ENCODE measurements around the gene EXOC1L.

DNA sequence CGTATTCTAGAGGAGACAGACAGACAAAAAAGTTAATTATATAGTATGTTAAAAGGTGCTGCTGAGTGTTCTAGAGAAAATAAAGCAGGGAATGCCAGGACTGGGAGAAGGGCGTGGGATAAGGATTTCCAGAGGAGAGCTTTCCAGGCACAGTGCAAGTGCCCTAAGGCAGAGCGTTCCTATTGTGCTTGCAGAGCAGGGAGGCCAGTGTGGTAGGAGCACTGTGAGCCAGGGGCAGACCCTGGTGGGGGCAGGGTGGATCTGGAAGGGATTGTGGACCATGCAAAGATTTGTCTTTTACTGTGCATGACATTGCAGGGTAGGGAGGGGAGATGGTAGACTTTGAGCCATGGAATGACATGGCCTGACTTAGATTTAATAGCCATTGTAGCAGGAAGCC, 59.6 kb downstream of the EXOC1L start:
- TF ChIP-seq, protein P1, sequence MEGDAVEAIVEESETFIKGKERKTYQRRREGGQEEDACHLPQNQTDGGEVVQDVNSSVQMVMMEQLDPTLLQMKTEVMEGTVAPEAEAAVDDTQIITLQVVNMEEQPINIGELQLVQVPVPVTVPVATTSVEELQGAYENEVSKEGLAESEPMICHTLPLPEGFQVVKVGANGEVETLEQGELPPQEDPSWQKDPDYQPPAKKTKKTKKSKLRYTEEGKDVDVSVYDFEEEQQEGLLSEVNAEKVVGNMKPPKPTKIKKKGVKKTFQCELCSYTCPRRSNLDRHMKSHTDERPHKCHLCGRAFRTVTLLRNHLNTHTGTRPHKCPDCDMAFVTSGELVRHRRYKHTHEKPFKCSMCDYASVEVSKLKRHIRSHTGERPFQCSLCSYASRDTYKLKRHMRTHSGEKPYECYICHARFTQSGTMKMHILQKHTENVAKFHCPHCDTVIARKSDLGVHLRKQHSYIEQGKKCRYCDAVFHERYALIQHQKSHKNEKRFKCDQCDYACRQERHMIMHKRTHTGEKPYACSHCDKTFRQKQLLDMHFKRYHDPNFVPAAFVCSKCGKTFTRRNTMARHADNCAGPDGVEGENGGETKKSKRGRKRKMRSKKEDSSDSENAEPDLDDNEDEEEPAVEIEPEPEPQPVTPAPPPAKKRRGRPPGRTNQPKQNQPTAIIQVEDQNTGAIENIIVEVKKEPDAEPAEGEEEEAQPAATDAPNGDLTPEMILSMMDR (IDR thresholded peaks at IDR 0.05; ENCODE audit: low read depth, low read length, poor library complexity, severe bottlenecking): no peak
- no peak for TF ChIP-seq EZH2phosphoT487 (IDR thresholded peaks at IDR 0.05; ENCODE audit: borderline replicate concordance, low read length)
